ENCODE results near the gene SNED1. TPM values are rescaled to one million over a fixed set of nuclear protein-coding genes. Genes with fewer than 3 reads are reported as not detected.

SNED1 gene
- total and polyA plus RNA-seq, 2 experiments from 2014 or later: 1.5 to 2.8 TPM

GRCh38 chr2:241050624-241051577 is 52.5 kb downstream of the SNED1 start (continued):
- no peak for TF ChIP-seq ZNF462 (CRISPR knock-in tag; IDR thresholded peaks at IDR 0.05)
- TF ChIP-seq EZH2phosphoT487 (IDR thresholded peaks at IDR 0.05; ENCODE audit: unreplicated experiment): no peak
- TF ChIP-seq JUNB (IDR thresholded peaks at IDR 0.05; ENCODE audit: unreplicated experiment): no peak
- no peak for TF ChIP-seq CREB1 (CRISPR knock-in tag; IDR thresholded peaks at IDR 0.05; ENCODE audit: low read depth)
- TF ChIP-seq NANOG (IDR thresholded peaks at IDR 0.05; ENCODE audit: borderline replicate concordance): no peak
- TF ChIP-seq EZH2 (IDR thresholded peaks at IDR 0.05; ENCODE audit: low read depth, unreplicated experiment): no peak
- TF ChIP-seq, protein P1, sequence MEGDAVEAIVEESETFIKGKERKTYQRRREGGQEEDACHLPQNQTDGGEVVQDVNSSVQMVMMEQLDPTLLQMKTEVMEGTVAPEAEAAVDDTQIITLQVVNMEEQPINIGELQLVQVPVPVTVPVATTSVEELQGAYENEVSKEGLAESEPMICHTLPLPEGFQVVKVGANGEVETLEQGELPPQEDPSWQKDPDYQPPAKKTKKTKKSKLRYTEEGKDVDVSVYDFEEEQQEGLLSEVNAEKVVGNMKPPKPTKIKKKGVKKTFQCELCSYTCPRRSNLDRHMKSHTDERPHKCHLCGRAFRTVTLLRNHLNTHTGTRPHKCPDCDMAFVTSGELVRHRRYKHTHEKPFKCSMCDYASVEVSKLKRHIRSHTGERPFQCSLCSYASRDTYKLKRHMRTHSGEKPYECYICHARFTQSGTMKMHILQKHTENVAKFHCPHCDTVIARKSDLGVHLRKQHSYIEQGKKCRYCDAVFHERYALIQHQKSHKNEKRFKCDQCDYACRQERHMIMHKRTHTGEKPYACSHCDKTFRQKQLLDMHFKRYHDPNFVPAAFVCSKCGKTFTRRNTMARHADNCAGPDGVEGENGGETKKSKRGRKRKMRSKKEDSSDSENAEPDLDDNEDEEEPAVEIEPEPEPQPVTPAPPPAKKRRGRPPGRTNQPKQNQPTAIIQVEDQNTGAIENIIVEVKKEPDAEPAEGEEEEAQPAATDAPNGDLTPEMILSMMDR (conservative IDR thresholded peaks at IDR 0.05; ENCODE audit: low read depth in 2 of 2): no peak
- TF ChIP-seq, protein P2, sequence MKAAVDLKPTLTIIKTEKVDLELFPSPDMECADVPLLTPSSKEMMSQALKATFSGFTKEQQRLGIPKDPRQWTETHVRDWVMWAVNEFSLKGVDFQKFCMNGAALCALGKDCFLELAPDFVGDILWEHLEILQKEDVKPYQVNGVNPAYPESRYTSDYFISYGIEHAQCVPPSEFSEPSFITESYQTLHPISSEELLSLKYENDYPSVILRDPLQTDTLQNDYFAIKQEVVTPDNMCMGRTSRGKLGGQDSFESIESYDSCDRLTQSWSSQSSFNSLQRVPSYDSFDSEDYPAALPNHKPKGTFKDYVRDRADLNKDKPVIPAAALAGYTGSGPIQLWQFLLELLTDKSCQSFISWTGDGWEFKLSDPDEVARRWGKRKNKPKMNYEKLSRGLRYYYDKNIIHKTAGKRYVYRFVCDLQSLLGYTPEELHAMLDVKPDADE (IDR thresholded peaks at IDR 0.05): no peak
- no peak for TF ChIP-seq STAT1 (IDR thresholded peaks at IDR 0.05; ENCODE audit: unreplicated experiment)

Measured in GM23338 (cell line).